CD14-positive monocyte (primary cell): ENCODE results near the gene CLDN20. TPM values are rescaled to one million over a fixed set of nuclear protein-coding genes. Genes with fewer than 3 reads are reported as not detected.

Experiments used
- DNase-seq, 3 donors: peaks; one replicate each; pipeline ENCODE4 v3.0.0-alpha.2; 2011 to 2022
- H2AFZ ChIP-seq: 2 replicates; pipeline ENCODE4 v1.6.0; 2012; ENCODE audit warnings: mild to moderate bottlenecking, low read depth, low read length, inconsistent platforms; ENCODE audit not compliant: insufficient read depth, poor library complexity, severe bottlenecking
- H3K27ac ChIP-seq, 2 donors: 1 replicate in 1 of 2; 2 replicates in 1 of 2; pipeline ENCODE4 v1.5.1; 2012 to 2013; ENCODE audit warnings: low read length in 2 of 2, control low read depth in 1 of 2, inconsistent platforms in 1 of 2, low read depth in 1 of 2, mild to moderate bottlenecking in 1 of 2
- H3K27me3 ChIP-seq, 2 donors: one replicate each; pipeline versions ENCODE4 v1.6.0 to v1.6.1; 2011 to 2013; ENCODE audit warnings: low read length in 2 of 2; ENCODE audit not compliant: control insufficient read depth in 2 of 2, insufficient read depth in 2 of 2
- H3K36me3 ChIP-seq, 2 donors: replicated peaks in 1 of 2; 1 replicate in 1 of 2; 2 replicates in 1 of 2; pipeline versions ENCODE4 v1.5.1 to v1.6.1; 2012 to 2013; ENCODE audit warnings: low read length in 2 of 2, control low read depth in 1 of 2, inconsistent platforms in 1 of 2, mild to moderate bottlenecking in 1 of 2; ENCODE audit not compliant: insufficient read depth in 2 of 2, control insufficient read depth in 1 of 2
- H3K4me1 ChIP-seq, 2 donors: 1 replicate in 1 of 2; 2 replicates in 1 of 2; pipeline versions ENCODE4 v1.5.1 to v1.6.1; 2012 to 2013; ENCODE audit warnings: low read length in 2 of 2, control low read depth in 1 of 2, inconsistent platforms in 1 of 2, mild to moderate bottlenecking in 1 of 2, moderate library complexity in 1 of 2; ENCODE audit not compliant: insufficient read depth in 2 of 2, control insufficient read depth in 1 of 2
- H3K4me2 ChIP-seq: replicated peaks from 2 replicates; pipeline ENCODE3; 2012; ENCODE audit warnings: low read length, moderate library complexity, mild to moderate bottlenecking; ENCODE audit not compliant: poor library complexity, severe bottlenecking; ENCODE audit errors: extremely low read depth
- H3K4me3 ChIP-seq, 3 experiments: fragments of 200-600 bp in 1 of 3; sonication (generic) in 1 of 3; replicated peaks in 1 of 3; 1 replicate in 2 of 3; 2 replicates in 1 of 3; pipeline ENCODE4 v1.5.1; 2011 to 2013; ENCODE audit warnings: low read length in 3 of 3, mild to moderate bottlenecking in 3 of 3, control low read depth in 2 of 3, low read depth in 2 of 3, inconsistent platforms in 1 of 3, moderate library complexity in 1 of 3
- H3K79me2 ChIP-seq: 2 replicates; pipeline ENCODE4 v1.6.0; 2012; ENCODE audit warnings: mild to moderate bottlenecking, control low read depth, inconsistent platforms, low read length, moderate library complexity; ENCODE audit not compliant: insufficient read depth
- H3K9ac ChIP-seq: 2 replicates; pipeline ENCODE4 v1.6.0; 2017; ENCODE audit warnings: low read length, mild to moderate bottlenecking; ENCODE audit not compliant: insufficient read depth, poor library complexity, severe bottlenecking
- H3K9me3 ChIP-seq, 2 donors: replicated peaks in 1 of 2; 1 replicate in 1 of 2; 2 replicates in 1 of 2; pipeline versions ENCODE4 v1.5.1 to v1.6.1; 2012 to 2013; ENCODE audit warnings: low read length in 2 of 2, control low read depth in 1 of 2; ENCODE audit not compliant: control insufficient read depth in 1 of 2, insufficient read depth in 1 of 2
- H4K20me1 ChIP-seq: 2 replicates; pipeline ENCODE4 v1.6.0; 2012; ENCODE audit warnings: mild to moderate bottlenecking, low read length, control low read depth, moderate library complexity; ENCODE audit not compliant: insufficient read depth
- H3K27ac Mint-ChIP-seq, 7 donors: one replicate each; pipeline ENCODE4 v1.8.0; 2020; ENCODE audit warnings: mild to moderate bottlenecking in 7 of 7, mixed read lengths in 7 of 7, moderate library complexity in 6 of 7, inconsistent platforms in 2 of 7
- H3K27me3 Mint-ChIP-seq, 3 donors: one replicate each; pipeline ENCODE4 v1.8.0; 2021 to 2022; ENCODE audit warnings: low read depth in 3 of 3, mild to moderate bottlenecking in 3 of 3, mixed read lengths in 3 of 3, moderate library complexity in 3 of 3, inconsistent platforms in 1 of 3
- H3K36me3 Mint-ChIP-seq, 2 donors: one replicate each; pipeline ENCODE4 v1.8.0; 2020; ENCODE audit warnings: mixed read lengths in 2 of 2, inconsistent platforms in 1 of 2, mild to moderate bottlenecking in 1 of 2
- H3K4me1 Mint-ChIP-seq: one replicate; pipeline ENCODE4 v1.8.0; 2020; ENCODE audit warnings: mild to moderate bottlenecking, mixed read lengths
- H3K4me3 Mint-ChIP-seq, 2 donors: one replicate each; pipeline ENCODE4 v1.8.0; 2020; ENCODE audit warnings: mild to moderate bottlenecking in 2 of 2, mixed read lengths in 2 of 2, moderate library complexity in 1 of 2
- H3K9me3 Mint-ChIP-seq, 7 donors: one replicate each; pipeline ENCODE4 v1.8.0; 2020 to 2022; ENCODE audit warnings: mixed read lengths in 7 of 7, mild to moderate bottlenecking in 6 of 7, moderate library complexity in 6 of 7, inconsistent platforms in 2 of 7
- CTCF ChIP-seq: fragments of 200-600 bp; IDR thresholded peaks from one replicate; pipeline ENCODE4 v1.8.0; 2022; ENCODE audit warnings: antibody characterized with exemption, mild to moderate bottlenecking
- WGBS: methylation state at CpG from one replicate; pipeline ENCODE4 v1.1.5; 2013; ENCODE audit warnings: missing lambda C conversion rate; ENCODE audit not compliant: insufficient coverage; 5-methylcytosine and 5-hydroxymethylcytosine counted together
- intact Hi-C, 2 donors: fragments of 100-400 bp; cut with micrococcal nuclease; formaldehyde crosslinking; loops; one replicate each; pipeline versions ENCODE4 v1.15.0 to v1.15.1; 2023
- polyA plus RNA-seq, 3 donors: library from polyadenylated mRNA; depleted of rRNA in 1 of 3; unstranded in 2 of 3; stranded (reverse) in 1 of 3; fragments of 300-500 nt in 2 of 3; fragments of >200 nt in 1 of 3; fragmentation: Illumina TruSeq in 2 of 3; gene quantifications; 1 replicate in 2 of 3; 2 replicates in 1 of 3; pipeline ENCODE4 v1.2.3, GENCODE V29; 2012 to 2021

CLDN20 gene
- polyA plus RNA-seq, 3 donors = not detected

GRCh38 chr6:155316419-155316818 is 52.6 kb downstream of the CLDN20 start:
- H4K20me1 ChIP-seq = no peaks in the 10 kb centered on the region
- DNase-seq = no peak
- no peaks in the 10 kb centered on the region for H3K36me3 ChIP-seq
- H3K36me3 Mint-ChIP-seq = peaks cover 0 to 2% of the 10 kb centered on the region in 2 donors
- no peaks in the 10 kb centered on the region for H3K9me3 Mint-ChIP-seq
- TF ChIP-seq CTCF = no peak
- no peaks in the 10 kb centered on the region for H3K27me3 ChIP-seq
- no CpG with 5 or more reads among the region's 1 CpG for WGBS
- no peaks in the 10 kb centered on the region for H3K27me3 Mint-ChIP-seq
- no peak overlapping the region for H3K27ac Mint-ChIP-seq
- H3K27ac ChIP-seq = no peak overlapping the region
- no peak overlapping the region for H3K4me3 ChIP-seq
- H3K9ac ChIP-seq = no peak overlapping the region
- peaks cover 37% of the 10 kb centered on the region for H3K4me1 Mint-ChIP-seq
- no peaks in the 10 kb centered on the region for H3K9me3 ChIP-seq
- H3K4me1 ChIP-seq = peaks cover 30 to 39% of the 10 kb centered on the region in 2 donors
- H2AFZ ChIP-seq = no peak overlapping the region
- peaks cover 11% of the 10 kb centered on the region for H3K79me2 ChIP-seq
- H3K4me2 ChIP-seq = no peak overlapping the region
- no peak overlapping the region for H3K4me3 Mint-ChIP-seq
- intact Hi-C loops = loop anchor here in 1 of 2 donors (10.0 kb wide), 1 partner anchor 1708 kb away; no protein-coding TSS in a partner anchor

GRCh38 chr6:155317186-155317585 is 53.4 kb downstream of the CLDN20 start:
- no peaks in the 10 kb centered on the region for H3K36me3 ChIP-seq
- H4K20me1 ChIP-seq = no peaks in the 10 kb centered on the region
- WGBS = no CpG with 5 or more reads among the region's 1 CpG
- no peaks in the 10 kb centered on the region for H3K27me3 ChIP-seq
- H3K79me2 ChIP-seq = peaks cover 11% of the 10 kb centered on the region
- no peak overlapping the region for H2AFZ ChIP-seq
- peak; percentile 37 for TF ChIP-seq CTCF
- peaks cover 0 to 2% of the 10 kb centered on the region in 2 donors for H3K36me3 Mint-ChIP-seq
- no peaks in the 10 kb centered on the region for H3K9me3 ChIP-seq
- peaks cover 30 to 39% of the 10 kb centered on the region in 2 donors for H3K4me1 ChIP-seq
- H3K9me3 Mint-ChIP-seq = no peaks in the 10 kb centered on the region
- no peak overlapping the region for H3K27ac Mint-ChIP-seq
- peak in 1 of 3 donors; percentile 18 for DNase-seq
- H3K27ac ChIP-seq = no peak overlapping the region
- no peak overlapping the region for H3K4me3 Mint-ChIP-seq
- H3K4me2 ChIP-seq = no peak overlapping the region
- no peaks in the 10 kb centered on the region for H3K27me3 Mint-ChIP-seq
- intact Hi-C loops = loop anchor here in 1 of 2 donors (10.0 kb wide), 1 partner anchor 1708 kb away; no protein-coding TSS in a partner anchor
- H3K9ac ChIP-seq = no peak overlapping the region
- H3K4me3 ChIP-seq = no peak overlapping the region
- H3K4me1 Mint-ChIP-seq = peaks cover 38% of the 10 kb centered on the region
